CD4-positive, alpha-beta T cell treated with Interleukin-17A for 4 hours (primary cell): ENCODE data around the gene SPPL2C.
A peak's percentile ranks its signal among the peaks of the same experiment; 100 is the strongest.
"Not testable (repeated sequence)": the region's sequence is repeated elsewhere in the genome, so short reads cannot be mapped to it uniquely, and the experiment has no call there.

Experiments used
- DNase-seq: peaks from one replicate; pipeline ENCODE4 v3.0.0-alpha.2; 2020; ENCODE audit warnings: mixed read lengths

Gene SPPL2C

DNA sequence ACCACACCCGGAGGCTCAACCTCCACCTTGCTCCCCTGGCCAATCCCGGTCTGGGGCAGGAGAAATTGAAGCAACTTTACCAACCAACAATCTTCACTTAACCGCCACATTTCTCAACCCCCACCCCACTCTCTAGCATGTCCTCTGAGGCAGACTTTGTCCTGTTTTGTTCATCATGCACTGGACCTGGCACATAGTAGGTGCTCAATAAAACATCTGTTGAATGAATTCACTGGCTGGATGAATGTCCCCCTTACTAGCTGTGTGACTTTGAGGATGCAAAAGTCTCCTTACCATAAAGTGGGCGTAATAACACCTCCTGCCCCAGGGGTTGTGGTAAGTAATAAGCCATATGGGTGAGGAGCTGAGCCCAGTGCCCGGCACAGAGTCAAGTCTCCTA lies 5.8 kb downstream of the SPPL2C start:
- DNase-seq = no peak

DNA sequence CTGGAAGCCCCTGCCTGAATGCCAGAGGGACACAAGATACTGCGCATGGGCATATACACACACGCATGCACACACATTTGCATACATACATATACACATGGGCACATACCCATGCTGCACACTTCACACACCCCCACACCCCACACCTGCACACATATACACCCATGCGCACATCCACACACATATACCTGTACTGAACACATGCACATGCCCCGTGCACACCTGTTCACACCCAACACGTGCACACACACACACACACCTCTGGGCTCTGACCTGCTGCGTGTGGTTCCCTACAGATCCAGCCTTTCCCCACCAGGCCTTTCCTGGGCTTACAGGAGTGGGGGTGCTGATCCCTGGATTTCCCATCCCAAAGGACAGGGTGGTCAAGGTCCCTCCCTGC lies 6.3 kb downstream of the SPPL2C start:
- no peak for DNase-seq

DNA sequence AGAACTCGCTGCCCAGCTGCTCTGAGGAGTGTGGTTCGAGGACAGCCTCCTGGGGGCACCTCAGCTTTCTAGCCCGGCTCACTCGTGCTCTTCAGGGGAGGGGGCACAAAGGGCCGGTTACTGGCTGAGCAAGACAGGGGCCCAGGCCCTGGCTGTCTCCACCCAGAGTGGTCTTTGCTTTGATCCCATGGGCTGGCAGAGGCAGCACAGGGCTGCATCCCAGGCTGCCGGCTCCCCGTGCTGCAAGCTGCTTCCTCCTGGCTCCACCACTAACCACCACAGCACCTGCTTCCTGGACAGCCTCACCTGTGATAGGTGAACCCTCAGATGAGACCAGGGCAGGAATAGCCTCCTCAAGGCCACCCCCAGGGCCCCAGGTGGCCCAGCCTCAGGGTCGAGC lies 6.8 kb downstream of the SPPL2C start:
- DNase-seq = no peak

DNA sequence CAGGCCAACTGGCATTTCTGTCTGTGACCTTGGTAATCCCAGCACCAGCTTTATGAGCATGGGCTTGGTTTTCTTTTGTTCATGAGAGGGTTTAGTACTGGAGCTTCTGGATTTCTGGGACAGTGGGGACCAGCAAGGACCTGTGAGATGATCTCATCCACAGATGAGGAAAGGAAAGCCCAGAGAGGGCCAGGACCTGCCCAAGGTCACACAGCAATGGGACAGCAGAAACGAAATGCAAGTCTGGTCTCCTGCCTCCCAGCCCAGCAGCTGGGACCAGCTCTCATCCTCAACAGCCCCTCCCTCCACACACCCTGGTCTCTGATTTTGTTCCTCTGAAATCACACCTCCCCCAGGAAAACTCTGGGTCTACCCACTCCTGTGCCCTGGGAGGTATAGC lies 7.2 kb downstream of the SPPL2C start:
- no peak for DNase-seq

DNA sequence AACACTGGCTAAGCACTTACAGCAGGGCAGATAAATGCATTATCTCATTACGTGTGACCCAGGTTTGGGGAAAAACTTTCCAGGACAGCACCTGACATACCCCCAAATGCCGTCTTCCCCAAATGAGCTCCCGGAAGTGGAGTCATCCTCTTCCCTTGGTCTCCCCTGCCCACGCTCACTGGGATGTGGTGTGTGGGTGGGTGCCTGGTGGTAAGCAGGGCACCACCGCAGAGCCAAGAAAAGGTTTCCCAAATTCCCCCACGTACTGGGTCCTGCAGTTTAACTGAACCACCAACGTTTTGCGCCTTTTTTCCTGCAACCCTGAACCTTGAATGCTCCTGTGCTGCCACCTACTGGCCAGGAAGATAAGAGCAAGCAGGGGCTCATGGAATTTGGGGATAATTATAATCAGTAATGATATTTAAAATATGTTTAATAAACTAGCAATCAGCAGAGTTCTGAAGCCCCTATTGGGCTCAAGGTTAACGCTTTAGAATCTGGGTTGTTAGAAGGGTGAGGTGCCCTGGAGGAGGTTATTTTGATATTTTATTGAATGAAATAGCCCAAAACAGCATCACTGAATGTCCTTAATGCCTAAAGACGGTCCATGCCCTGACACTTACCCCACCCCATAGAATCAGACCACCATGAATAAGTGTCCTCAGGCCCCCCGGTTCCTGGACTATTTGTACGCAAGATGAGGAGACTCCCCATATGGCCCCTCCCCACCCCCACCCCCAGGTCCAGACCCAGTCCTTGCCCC lies 8.0 kb downstream of the SPPL2C start:
- peak; percentile 74 for DNase-seq

DNA sequence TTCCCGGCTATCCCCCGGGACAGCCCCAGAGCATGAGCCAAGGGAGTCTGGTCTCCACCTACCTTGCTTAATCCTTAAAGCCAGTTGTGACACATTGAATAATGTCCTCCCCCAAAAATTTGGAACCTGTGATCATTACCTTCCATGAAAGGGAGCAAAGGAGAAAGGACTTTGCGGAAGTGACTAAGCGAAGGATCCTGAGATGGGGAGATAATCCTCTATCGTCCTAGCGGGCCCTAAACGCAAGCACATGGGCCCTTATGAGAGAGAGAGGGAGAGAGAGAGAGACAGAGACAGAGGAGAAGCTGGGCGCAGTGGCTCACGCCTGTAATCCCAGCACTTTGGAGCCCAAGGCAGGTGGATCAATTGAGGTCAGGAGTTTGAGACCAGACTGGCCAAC lies 9.5 kb downstream of the SPPL2C start:
- no peak for DNase-seq

DNA sequence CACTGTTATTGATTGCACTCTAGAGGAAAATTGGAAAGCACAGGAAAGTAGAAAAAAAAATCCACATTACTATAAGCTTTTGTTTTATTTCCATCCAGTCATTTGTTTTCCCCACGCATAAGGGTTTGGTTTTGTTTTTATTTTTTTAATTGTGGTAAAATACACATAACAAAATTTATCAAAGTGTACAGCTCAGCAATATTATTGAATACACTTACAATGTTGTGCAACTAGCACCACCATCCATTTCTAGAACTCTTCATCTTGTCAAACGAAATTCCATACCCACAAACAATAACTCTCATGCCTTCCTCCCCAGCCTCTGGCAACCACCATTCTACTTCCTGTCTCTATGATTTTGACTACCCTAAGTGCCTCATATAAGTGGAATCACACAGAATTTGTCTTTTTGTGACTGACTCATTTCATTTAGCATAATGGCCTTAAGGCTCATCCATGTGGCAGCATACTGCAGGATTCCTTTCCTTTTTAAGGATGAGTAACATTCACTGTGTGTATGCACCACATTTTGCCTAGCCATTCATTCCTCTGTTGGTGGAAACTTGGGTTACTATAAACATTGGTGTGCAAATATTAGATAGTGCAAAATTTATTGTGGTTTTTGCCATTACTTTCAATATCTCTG lies 11.1 kb downstream of the SPPL2C start:
- no peak for DNase-seq

DNA sequence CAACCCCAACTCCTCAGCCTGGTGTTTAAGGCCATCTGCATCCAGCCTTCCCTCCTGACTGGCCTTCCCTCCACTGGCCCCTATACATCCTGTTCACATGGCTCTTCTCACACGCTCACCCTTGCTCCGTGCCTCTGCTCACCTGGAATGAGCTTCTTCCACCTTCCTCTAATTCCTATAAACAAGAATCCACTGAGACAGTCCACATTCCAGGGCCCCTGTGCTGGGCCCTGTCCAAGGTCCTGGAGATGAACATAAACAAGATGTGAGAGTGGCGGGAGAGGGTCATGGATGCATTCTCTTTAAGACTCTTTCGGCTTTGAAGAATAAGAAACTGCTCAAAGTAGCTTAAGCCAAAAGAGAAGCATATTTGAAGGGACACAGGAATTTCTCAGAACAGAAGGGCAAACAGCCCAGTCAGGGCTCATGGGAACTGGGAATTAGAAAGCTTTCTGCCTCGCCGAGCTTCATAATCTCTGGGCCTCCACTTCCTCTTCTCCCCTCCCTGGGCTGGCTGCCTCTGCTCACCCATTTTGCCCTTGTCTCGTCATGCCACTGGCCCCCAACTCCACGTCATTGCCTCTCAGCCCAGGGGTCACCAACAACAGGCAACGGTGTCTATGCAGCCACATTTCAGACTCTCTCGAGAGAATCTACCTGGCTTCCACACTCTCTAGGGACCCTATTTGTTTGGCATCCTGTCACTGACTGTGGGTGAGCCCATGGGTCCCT lies 13.5 kb downstream of the SPPL2C start:
- DNase-seq = no peak

DNA sequence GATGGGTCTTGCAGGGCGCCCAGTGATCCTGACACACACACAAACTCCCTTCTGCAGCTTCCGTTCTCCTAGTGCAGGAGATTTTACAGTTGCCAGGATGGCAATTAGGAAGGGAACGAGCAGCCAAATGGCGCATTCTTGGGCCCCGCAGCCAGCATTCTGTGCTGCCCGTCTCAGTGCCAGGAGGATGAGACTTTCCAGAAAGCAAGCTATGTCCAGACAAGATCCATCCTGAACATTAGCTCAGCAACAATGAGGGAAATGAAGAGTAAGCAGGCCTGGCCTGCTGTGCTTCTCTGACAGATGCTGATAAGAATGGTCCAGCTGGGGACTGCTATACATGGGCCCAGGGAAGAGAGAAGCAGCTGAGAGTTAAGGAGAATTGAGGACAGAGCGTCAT lies 16.5 kb downstream of the SPPL2C start:
- no peak for DNase-seq

DNA sequence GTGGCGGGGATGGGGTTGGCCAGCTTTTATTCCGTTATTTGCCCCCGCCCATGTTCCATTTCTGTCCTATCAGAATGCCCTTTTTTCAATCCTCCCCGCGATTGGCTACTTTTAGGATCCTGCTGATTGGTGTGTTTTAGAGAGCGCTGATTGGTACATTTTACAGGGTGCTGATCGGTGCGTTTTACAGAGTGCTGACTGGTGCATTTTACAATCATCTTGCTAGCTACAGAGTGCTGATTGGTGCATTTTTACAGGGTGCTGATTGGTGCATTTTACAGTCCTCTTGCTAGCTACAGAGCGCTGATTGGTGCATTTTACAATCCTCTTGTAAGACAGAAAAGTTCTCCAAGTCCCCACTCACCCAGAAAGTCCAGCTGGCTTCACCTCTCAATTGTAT lies 17.4 kb downstream of the SPPL2C start:
- not testable (repeated sequence) for DNase-seq

DNA sequence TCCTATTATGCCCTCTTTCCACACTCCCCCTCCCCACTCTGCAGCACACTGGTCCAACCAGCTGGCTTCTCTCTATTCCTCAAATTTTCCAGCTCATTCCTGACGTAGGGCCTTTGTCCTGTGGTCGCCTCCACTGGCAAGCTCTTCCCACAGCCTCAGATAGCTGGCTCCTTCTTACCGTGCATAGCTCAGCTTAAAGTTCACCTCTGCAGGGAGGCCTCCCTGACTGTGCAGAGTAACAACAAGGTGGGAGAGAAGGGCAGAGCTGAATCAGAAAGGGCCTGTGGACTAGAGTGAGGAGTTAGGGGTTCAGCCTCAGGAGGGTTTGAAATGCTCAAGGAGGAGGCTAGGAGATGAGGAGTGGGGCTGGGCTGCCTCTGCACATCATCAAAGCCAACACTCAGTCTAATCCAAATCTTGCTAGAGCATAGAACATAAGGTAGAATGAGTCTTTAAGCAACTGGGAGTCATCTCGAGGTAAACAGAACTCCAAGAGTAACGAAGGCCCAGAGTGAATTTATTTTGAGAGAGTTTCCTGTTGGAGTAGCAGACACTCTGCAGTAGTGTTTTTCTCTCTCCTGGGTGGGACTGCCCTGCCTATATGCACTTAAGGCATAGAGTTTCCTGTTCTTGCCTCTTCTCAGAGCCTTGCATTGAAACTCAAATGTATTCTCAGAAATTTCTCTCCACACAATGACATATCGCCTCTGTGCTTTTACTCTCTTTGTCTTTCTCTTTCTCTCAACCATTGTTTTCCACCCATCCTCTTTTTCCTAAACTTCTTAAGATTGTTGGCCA lies 19.4 kb downstream of the SPPL2C start:
- DNase-seq = no peak

DNA sequence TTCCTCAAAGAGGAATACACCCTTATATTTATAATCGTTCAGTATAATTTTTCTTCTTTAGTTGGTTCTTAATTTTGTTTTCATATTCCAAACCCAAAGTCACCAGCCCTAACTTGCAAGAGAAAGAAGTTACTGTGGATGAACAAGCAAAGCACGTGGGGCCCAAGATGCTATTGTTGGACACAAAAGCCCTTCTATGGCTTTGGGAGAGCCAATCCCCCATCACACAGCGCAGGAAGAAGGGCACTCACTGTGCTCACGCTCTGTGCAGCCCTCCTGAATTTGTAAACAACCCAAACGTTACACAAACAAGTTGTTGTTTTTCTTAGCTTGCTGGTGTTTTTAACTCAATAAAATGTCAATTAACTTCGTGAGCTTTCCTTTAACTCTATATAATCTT lies 22.5 kb downstream of the SPPL2C start:
- DNase-seq = no peak

DNA sequence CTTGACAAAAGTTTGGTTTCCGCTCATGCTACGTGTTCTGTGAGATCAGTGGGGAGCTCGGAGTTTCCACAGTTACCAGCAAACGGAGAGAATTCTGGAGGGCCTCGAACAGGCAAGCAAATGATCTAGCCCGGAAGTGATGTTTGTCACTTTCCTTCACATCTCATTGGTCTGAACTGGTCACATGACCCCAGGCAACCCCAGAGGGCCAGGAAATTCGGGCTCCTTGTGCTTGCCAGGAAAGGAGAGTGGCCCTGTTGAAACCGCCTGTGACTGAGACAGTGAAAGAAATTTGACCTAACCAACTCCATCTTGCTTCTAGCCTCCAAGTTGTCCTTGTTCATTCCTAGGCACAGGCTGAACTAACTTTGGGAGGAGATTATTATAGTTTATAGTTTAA lies 23.0 kb downstream of the SPPL2C start:
- no peak for DNase-seq

DNA sequence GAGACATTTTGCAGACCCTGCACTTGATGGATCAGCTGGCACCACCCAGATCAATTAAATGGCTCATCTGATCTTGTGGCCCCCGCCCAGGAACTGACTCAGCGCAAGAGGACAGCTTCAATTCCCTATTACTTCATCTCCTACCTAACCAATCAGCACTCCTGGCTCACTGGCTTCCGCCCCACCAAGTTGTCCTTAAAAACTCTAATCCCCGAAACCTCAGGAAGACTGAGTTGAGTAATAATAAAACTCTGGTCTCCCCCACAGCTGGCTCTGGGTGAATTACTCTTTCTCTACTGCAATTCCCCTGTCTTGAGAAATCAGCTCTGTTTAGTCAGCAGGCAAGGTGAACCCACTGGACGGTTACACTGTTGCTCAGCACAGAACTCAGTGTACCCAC lies 23.6 kb downstream of the SPPL2C start:
- no peak for DNase-seq

DNA sequence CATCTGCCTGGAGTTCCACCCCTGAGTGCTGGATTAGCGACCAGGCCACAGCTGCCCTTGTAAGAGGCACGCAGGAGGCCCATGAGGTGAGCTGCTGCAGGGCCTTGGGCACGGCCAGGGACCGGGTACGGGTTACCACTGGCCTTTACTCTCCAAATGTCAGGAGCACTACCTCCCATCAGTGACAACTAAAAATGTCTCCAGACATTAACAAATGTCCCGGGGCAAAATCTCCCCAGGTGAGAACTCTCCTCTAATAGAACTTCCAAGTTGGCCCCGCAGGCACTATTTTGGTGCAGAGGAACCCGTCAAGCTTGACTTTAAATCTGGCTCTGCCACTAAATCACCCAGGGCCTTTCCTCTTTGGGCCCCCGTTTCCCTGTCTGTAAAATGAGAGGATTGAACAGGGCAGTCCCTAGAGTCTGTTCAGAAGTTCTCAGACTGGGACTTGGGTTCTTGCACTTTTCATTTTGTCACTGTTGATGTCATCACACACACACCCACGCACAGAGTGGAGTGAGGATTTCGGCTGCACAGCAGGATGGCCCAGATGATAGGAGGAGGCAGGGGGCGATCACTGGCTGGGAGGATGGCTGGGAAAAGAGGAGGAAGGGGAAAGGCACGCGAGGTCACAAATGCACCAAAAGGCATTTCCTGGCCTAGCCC lies 25.1 kb downstream of the SPPL2C start:
- no peak for DNase-seq

DNA sequence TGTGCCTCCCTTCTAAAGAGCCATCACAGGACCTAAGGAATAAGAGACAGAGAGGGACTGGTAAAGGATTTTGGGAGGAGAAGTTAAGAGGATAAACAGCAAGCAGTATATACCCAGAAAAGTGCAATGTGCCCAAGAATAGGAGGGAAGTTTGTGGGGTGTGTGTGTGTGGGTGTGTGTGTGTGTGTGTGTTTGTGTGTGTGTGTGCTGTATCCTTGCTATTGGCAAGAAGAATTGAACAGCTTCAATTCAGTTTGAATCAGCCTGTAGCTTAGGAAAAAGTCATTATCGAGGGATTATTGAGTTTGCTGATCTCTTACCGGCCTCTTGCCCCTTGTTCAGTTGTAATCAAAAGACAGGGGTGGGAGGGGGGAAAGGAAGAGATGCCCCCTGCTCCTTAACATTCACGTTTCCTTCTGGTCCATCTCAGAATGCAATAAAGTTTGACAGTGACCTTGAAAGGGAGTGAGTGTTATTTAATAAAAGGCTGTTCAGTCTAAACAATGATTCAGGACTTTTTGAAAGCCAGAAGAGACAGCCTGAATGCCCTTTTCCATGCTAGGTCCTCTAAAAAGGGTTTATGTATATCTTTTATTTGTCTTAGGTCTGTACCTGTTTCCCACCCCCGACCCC lies 25.8 kb downstream of the SPPL2C start:
- DNase-seq = no peak

DNA sequence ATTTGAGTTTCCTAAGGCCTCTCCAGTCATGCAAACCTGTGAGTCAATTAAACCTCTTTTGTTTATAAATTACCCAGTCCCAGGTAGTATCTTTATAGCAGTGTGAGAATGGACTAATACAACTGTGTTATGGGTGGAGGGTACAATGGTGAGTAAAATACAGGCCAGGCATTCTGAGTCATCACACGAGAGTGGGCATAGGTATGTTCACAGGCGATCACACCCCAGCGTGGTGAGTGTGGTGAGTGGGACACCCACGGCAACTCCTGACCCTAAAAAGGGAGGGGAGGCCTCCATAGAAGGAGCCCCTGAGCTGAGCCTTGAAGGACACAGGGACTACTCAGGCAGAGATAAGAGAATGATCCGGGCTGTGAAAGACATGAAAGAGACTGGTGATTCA lies 27.0 kb downstream of the SPPL2C start:
- DNase-seq = no peak

DNA sequence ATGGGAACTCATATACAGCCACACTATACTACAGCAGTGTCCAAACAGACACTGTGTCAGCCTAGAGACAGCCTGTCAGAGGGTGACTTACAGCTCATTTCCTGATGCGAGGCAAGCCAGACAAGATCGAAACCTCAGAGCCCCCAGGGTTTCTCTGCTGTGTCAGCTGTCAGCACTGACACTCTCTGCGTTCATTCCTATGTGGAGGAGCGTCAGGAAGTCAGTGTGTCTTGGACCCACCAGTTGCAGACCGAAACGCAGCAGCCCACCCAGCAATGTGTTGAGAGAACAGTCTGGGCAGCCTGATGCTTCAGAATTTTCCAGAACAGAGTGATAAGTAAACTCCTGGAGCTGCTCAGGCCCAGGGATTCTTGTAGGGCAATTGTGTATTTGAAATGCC lies 29.0 kb downstream of the SPPL2C start:
- DNase-seq = peak; percentile 52

DNA sequence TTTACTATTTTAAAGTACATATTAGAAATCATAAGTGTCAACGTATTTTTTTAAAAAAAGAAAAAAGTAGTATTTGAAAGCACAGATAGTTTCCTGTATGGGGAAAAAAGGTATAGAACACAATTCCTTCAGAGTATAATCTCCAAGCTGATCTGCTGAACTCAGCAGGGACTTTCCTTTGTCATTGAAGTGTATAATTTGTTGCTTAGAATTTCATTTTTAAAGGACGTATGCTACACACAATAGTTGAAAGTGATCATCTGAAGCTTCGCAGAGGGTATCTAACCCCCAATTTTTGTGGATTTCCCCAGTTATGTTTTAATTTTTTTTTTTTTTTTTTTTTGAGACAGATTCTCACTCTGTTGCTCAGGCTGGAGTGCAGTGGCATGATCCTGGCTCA lies 29.5 kb downstream of the SPPL2C start:
- no peak for DNase-seq

DNA sequence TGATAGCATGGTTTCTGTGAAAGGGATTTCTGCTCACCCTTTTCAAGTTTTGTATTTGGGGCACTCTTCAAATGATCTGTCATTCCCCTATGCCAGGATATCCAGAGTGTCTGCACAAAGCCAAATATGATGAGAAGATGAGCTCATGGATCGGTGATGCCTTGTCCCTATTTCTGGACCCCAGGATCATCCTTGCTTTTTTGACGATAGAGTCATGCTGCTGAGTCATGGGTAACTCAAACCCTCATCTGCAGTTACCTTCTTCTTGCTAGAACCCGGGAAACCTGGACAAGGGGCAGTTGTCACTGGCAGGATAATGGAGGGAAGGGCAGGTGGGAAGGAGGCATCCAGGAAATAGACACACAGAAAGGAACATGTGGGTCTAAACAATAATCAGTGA lies 31.9 kb downstream of the SPPL2C start:
- DNase-seq = no peak

DNA sequence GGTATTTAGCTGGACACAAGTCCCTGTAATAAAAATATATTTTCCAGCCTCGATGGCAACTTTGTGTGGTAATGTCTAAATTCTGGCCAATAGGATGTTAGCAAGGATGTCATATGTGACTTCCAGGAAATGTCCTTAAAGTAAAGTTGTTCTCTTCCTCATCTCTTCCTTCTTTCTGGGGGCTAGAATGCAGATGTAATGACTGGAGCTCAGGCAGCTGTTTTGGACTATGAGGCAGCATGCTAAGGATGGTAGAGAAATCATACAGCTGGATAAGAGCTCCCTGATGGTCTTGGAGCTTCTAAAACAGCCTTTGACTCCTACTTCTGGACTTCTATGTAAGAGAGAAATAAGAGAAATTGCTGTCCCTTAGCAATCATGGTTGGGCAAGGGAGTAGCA lies 32.8 kb downstream of the SPPL2C start:
- DNase-seq = no peak

DNA sequence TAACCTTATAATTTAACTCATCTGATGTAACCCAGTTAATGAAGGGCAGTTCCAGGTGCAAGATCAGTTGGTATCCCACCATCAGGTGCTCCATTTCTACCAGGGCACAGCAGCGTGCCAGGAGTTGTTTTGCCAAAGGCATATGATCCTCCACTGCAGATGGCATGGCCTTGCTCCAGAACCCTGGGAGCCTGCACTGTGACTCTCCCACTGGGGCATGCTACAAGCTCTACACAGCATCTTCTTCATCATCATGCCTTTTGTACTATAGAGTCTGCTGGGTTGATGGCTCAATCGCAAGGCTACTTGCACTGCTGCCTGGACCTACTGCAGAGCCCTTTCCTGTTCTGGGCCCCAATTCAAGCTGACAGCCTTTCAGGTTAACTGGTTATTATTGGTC lies 38.4 kb downstream of the SPPL2C start:
- DNase-seq = no peak
